ENCODE results near the gene HAND2.

Gene HAND2

GRCh38 chr4:173572493-173573129, 42.6 kb upstream of the HAND2 start:
- H3K4me3 ChIP-seq (replicated peaks; ENCODE audit: low read depth, low read length), result no peak overlapping the region
- no peak for DNase-seq (ENCODE audit: low read depth)
- no peak for TF ChIP-seq CTCF (IDR thresholded peaks at IDR 0.05; ENCODE audit: low read length, missing control alignments)

GRCh38 chr4:173571620-173572019, 41.6 kb upstream of the HAND2 start:
- no peak for TF ChIP-seq CTCF (IDR thresholded peaks at IDR 0.05; ENCODE audit: low read length, missing control alignments)
- no peak for DNase-seq (ENCODE audit: low read depth)
- H3K4me3 ChIP-seq (replicated peaks; ENCODE audit: low read depth, low read length), result no peak overlapping the region

GRCh38 chr4:173565281-173565680, 35.3 kb upstream of the HAND2 start:
- DNase-seq (ENCODE audit: low read depth), result no peak
- no peak for TF ChIP-seq CTCF (IDR thresholded peaks at IDR 0.05; ENCODE audit: low read length, missing control alignments)

GRCh38 chr4:173564461-173564860, 34.4 kb upstream of the HAND2 start:
- no peak for DNase-seq (ENCODE audit: low read depth)
- TF ChIP-seq CTCF (IDR thresholded peaks at IDR 0.05; ENCODE audit: low read length, missing control alignments), result no peak
- no peak overlapping the region for H3K4me3 ChIP-seq (replicated peaks; ENCODE audit: low read depth, low read length)

More at GRCh38 chr4:173565281-173565680, 35.3 kb upstream of the HAND2 start:
- no peak overlapping the region for H3K4me3 ChIP-seq (replicated peaks; ENCODE audit: low read depth, low read length)

GRCh38 chr4:173560896-173561295, 30.9 kb upstream of the HAND2 start:
- H3K4me3 ChIP-seq (replicated peaks; ENCODE audit: low read depth, low read length), result no peak overlapping the region
- no peak for TF ChIP-seq CTCF (IDR thresholded peaks at IDR 0.05; ENCODE audit: low read length, missing control alignments)
- DNase-seq (ENCODE audit: low read depth), result no peak

- DNase-seq (ENCODE audit: low read depth), result no peak
- no peak overlapping the region for H3K4me3 ChIP-seq (replicated peaks; ENCODE audit: low read depth, low read length)
- no peak for TF ChIP-seq CTCF (IDR thresholded peaks at IDR 0.05; ENCODE audit: low read length, missing control alignments)
Observed at GRCh38 chr4:173556398-173557131, 26.5 kb upstream of the HAND2 start.

All from fibroblast of pulmonary artery (primary cell).